Kidney (tissue), 14 donors: Measurements from ENCODE around the gene LIN37. TPM values are rescaled to one million over a fixed set of nuclear protein-coding genes. Genes with fewer than 3 reads are reported as not detected.
"Not testable (repeated sequence)": the region's sequence is repeated elsewhere in the genome, so short reads cannot be mapped to it uniquely, and the experiment has no call there.

Source experiments
- DNase-seq, 5 donors: peaks; one replicate each; pipeline ENCODE4 v3.0.0-alpha.2; 2013 to 2020
- FAIRE-seq: peaks from 2 replicates; lab custom pipeline; 2012; peaks lifted over from hg19 to GRCh38; lab: Jason Lieb, UNC
- H3K27ac ChIP-seq, 2 donors: one replicate each; pipeline ENCODE4 v1.7.0; 2013; ENCODE audit warnings: low read depth in 2 of 2, low read length in 2 of 2, inconsistent platforms in 1 of 2
- H3K27me3 ChIP-seq: one replicate; pipeline ENCODE4 v1.7.1; 2013; ENCODE audit warnings: low read length, inconsistent platforms; ENCODE audit not compliant: control insufficient read depth, insufficient read depth
- H3K36me3 ChIP-seq, 3 donors: one replicate each; pipeline versions ENCODE4 v1.7.0 to v1.7.1; 2013; ENCODE audit warnings: low read length in 3 of 3, control low read depth in 1 of 3, inconsistent platforms in 1 of 3; ENCODE audit not compliant: insufficient read depth in 3 of 3, control insufficient read depth in 2 of 3
- H3K4me1 ChIP-seq, 3 donors: one replicate each; pipeline versions ENCODE4 v1.7.0 to v1.7.1; 2013; ENCODE audit warnings: low read length in 3 of 3, inconsistent platforms in 1 of 3, low read depth in 1 of 3; ENCODE audit not compliant: control insufficient read depth in 2 of 3, insufficient read depth in 2 of 3
- H3K4me3 ChIP-seq, 3 donors: one replicate each; pipeline versions ENCODE4 v1.7.0 to v1.8.1; 2013; ENCODE audit warnings: low read length in 3 of 3, control low read depth in 1 of 3, inconsistent platforms in 1 of 3
- H3K9ac ChIP-seq, 3 donors: one replicate each; pipeline versions ENCODE4 v1.7.0 to v1.7.1; 2013; ENCODE audit warnings: low read length in 3 of 3, control low read depth in 1 of 3, inconsistent platforms in 1 of 3
- H3K9me3 ChIP-seq, 3 donors: one replicate each; pipeline versions ENCODE4 v1.7.0 to v1.7.1; 2013; ENCODE audit warnings: low read length in 3 of 3, control low read depth in 1 of 3, inconsistent platforms in 1 of 3; ENCODE audit not compliant: control insufficient read depth in 2 of 3, insufficient read depth in 1 of 3
- CTCF ChIP-seq: IDR thresholded peaks from 3 replicates; pipeline ENCODE4 v1.5.1; 2012; ENCODE audit warnings: mild to moderate bottlenecking, moderate library complexity, borderline replicate concordance; ENCODE audit not compliant: insufficient read depth; ENCODE audit errors: extremely low read depth
- intact Hi-C: fragments of 100-400 bp; cut with DNase I; formaldehyde crosslinking; loops from one replicate; pipeline ENCODE4 v1.11.1; 2022
- polyA plus RNA-seq: library from polyadenylated mRNA; stranded (reverse); fragments of 350-450 nt; fragmentation: Illumina TruSeq; extraction: RNeasy Lipid Tissue Mini Kit (QIAGEN cat#74804); gene quantifications from one replicate; pipeline ENCODE4 v1.2.3, GENCODE V29; 2014; ENCODE audit warnings: low read depth, low replicate concordance; ENCODE audit not compliant: insufficient read depth
- total RNA-seq: library from RNA; stranded (reverse); fragmentation: NEBNext Ultra II Directional; extraction: Animal tissue kit (Norgen Biotek cat#: 25700); gene quantifications from one replicate; pipeline ENCODE4 v1.2.1, GENCODE V29; 2021
- donor health status: control.
- donor health status: control.
- donor health status: control.
- donor health status: control.
- donor health status: control.
- donor health status: DM: yes; HTN: yes; CAD: no.
- donor health status: Normal renal cell carcinoma (clear cell type).

Gene LIN37
- total and polyA plus RNA-seq, 2 donors from 2014 or later, result 11.2 to 11.4 TPM

- H3K27ac ChIP-seq, result no peak overlapping the region
- peaks cover 0 to 3% (median 0%) of the 10 kb centered on the region in 3 donors for H3K4me1 ChIP-seq
- FAIRE-seq (no peak), DNase-seq (peak in 1 of 5 donors; percentile 55)
- H3K4me3 ChIP-seq, result no peak overlapping the region
- no peak for TF ChIP-seq CTCF
- peaks cover 0 to 10% (median 4%) of the 10 kb centered on the region in 3 donors for H3K36me3 ChIP-seq
- H3K9me3 ChIP-seq, result no peaks in the 10 kb centered on the region
- H3K9ac ChIP-seq, result no peak overlapping the region
- H3K27me3 ChIP-seq, result no peaks in the 10 kb centered on the region
- intact Hi-C loops, result no loop called here
These were observed 18.3 kb downstream of the LIN37 start for GRCh38 chr19:35766571-35767104.

GRCh38 chr19:35767288-35768081 is 19.1 kb downstream of the LIN37 start:
- no peaks in the 10 kb centered on the region for H3K9me3 ChIP-seq
- no peak for TF ChIP-seq CTCF
- H3K36me3 ChIP-seq, result peaks cover 0 to 4% (median 0%) of the 10 kb centered on the region in 3 donors
- intact Hi-C loops, result no loop called here
- H3K9ac ChIP-seq, result no peak overlapping the region
- DNase-seq (peak; percentile 88 to 95 (median 92)), FAIRE-seq (no peak)
- H3K27ac ChIP-seq, result no peak overlapping the region
- H3K4me3 ChIP-seq, result no peak overlapping the region
- peaks cover 0 to 3% (median 0%) of the 10 kb centered on the region in 3 donors for H3K4me1 ChIP-seq
- no peaks in the 10 kb centered on the region for H3K27me3 ChIP-seq

GRCh38 chr19:35768082-35768421 is 19.7 kb downstream of the LIN37 start:
- DNase-seq (no peak), FAIRE-seq (no peak)
- no peaks in the 10 kb centered on the region for H3K27me3 ChIP-seq
- peaks cover 0 to 4% (median 0%) of the 10 kb centered on the region in 3 donors for H3K36me3 ChIP-seq
- no peak overlapping the region for H3K27ac ChIP-seq
- no peaks in the 10 kb centered on the region for H3K9me3 ChIP-seq
- TF ChIP-seq CTCF, result no peak
- no peak overlapping the region for H3K4me3 ChIP-seq
- intact Hi-C loops, result no loop called here
- H3K4me1 ChIP-seq, result peaks cover 0 to 3% (median 0%) of the 10 kb centered on the region in 3 donors
- no peak overlapping the region for H3K9ac ChIP-seq

- DNase-seq, H3K36me3 ChIP-seq, H3K27me3 ChIP-seq, H3K4me1 ChIP-seq, H3K27ac ChIP-seq, FAIRE-seq, intact Hi-C loops, H3K9me3 ChIP-seq, H3K9ac ChIP-seq, H3K4me3 ChIP-seq: not testable (repeated sequence)
These were observed 24.0 kb downstream of the LIN37 start for GRCh38 chr19:35772362-35772761.
